Natural killer cell (primary cell): Measurements from ENCODE around the gene SYMPK. TPM values are rescaled to one million over a fixed set of nuclear protein-coding genes. Genes with fewer than 3 reads are reported as not detected.

ENCODE experiments used
- ATAC-seq, 3 donors: fragments of 150-1000 bp in 2 of 3; fragments of 200-7000 bp in 1 of 3; cut with Tn5 transposase; 1 replicate in 1 of 3; 2 replicates in 2 of 3; pipeline ENCODE4 v1.10.0; 2021; ENCODE audit warnings: mild to moderate bottlenecking in 2 of 3, moderate library complexity in 2 of 3
- DNase-seq, 2 donors: peaks; one replicate each; pipeline versions ENCODE4 v3.0.0 to v3.0.0-alpha.2; 2013 to 2021; ENCODE audit warnings: mixed read lengths in 1 of 2
- H3K27ac ChIP-seq: one replicate; pipeline ENCODE4 v1.5.1; 2013; ENCODE audit warnings: mild to moderate bottlenecking, low read length
- H3K27me3 ChIP-seq: one replicate; pipeline ENCODE4 v1.6.1; 2013; ENCODE audit warnings: low read length; ENCODE audit not compliant: control insufficient read depth, insufficient read depth
- H3K36me3 ChIP-seq: one replicate; pipeline ENCODE4 v1.6.1; 2013; ENCODE audit warnings: low read length; ENCODE audit not compliant: control insufficient read depth, insufficient read depth
- H3K4me1 ChIP-seq: one replicate; pipeline ENCODE4 v1.6.1; 2013; ENCODE audit warnings: low read length; ENCODE audit not compliant: control insufficient read depth, insufficient read depth
- H3K4me3 ChIP-seq: one replicate; pipeline ENCODE4 v1.5.1; 2013; ENCODE audit warnings: low read length
- H3K9me3 ChIP-seq: one replicate; pipeline ENCODE4 v1.6.1; 2013; ENCODE audit warnings: low read length; ENCODE audit not compliant: control insufficient read depth, insufficient read depth
- H3K27ac Mint-ChIP-seq, 2 donors: one replicate each; pipeline ENCODE4 v1.8.0; 2022; ENCODE audit warnings: mild to moderate bottlenecking in 2 of 2, mixed read lengths in 2 of 2, moderate library complexity in 1 of 2
- H3K27me3 Mint-ChIP-seq, 2 donors: one replicate each; pipeline ENCODE4 v1.8.0; 2022; ENCODE audit warnings: low read depth in 2 of 2, mixed read lengths in 2 of 2
- H3K36me3 Mint-ChIP-seq: one replicate; pipeline ENCODE4 v1.8.0; 2022; ENCODE audit warnings: mixed read lengths
- H3K4me1 Mint-ChIP-seq, 2 donors: one replicate each; pipeline ENCODE4 v1.8.0; 2022; ENCODE audit warnings: mixed read lengths in 2 of 2
- H3K4me3 Mint-ChIP-seq: one replicate; pipeline ENCODE4 v1.8.0; 2022; ENCODE audit warnings: mild to moderate bottlenecking, moderate library complexity, mixed read lengths
- H3K9me3 Mint-ChIP-seq, 2 donors: one replicate each; pipeline ENCODE4 v1.8.0; 2022; ENCODE audit warnings: mixed read lengths in 2 of 2
- CTCF ChIP-seq: fragments of 200-600 bp; IDR thresholded peaks from one replicate; pipeline ENCODE4 v1.8.0; 2022; ENCODE audit warnings: antibody characterized with exemption
- WGBS: methylation state at CpG from one replicate; pipeline ENCODE4 v1.1.7; 2013; ENCODE audit warnings: missing lambda C conversion rate; ENCODE audit not compliant: insufficient coverage; 5-methylcytosine and 5-hydroxymethylcytosine counted together
- intact Hi-C: fragments of 100-400 bp; cut with micrococcal nuclease; formaldehyde crosslinking; loops from one replicate; pipeline ENCODE4 v1.14.2; 2022
- total RNA-seq, 4 donors: library from RNA; stranded (reverse); fragments of 120-200 nt in 1 of 4; gene quantifications; one replicate each; pipeline versions ENCODE4 v1.2.3 to v1.2.4, GENCODE V29; 2013 to 2022

SYMPK gene
- total RNA-seq, 3 donors from 2014 or later (not counting 1 experiment from before 2014, with no cell fraction given), result 86.4 to 94.8 (median 86.7) TPM

- no peaks in the 10 kb centered on the region for H3K9me3 ChIP-seq
- peaks cover 29% of the 10 kb centered on the region for H3K4me1 ChIP-seq
- DNase-seq (no peak), ATAC-seq (no peak)
- H3K4me3 ChIP-seq, result no peak overlapping the region
- Mint-ChIP-seq H3K27me3 (peaks cover 0 to 7% of the 10 kb centered on the region in 2 donors), H3K36me3 (no peaks in the 10 kb centered on the region), H3K4me1 (peaks cover 5 to 19% of the 10 kb centered on the region in 2 donors), H3K27ac (no peak overlapping the region), H3K9me3 (no peaks in the 10 kb centered on the region), H3K4me3 (peak overlapping the region; percentile 49)
- H3K27ac ChIP-seq, result no peak overlapping the region
- TF ChIP-seq CTCF, result no peak
- no peaks in the 10 kb centered on the region for H3K36me3 ChIP-seq
- intact Hi-C loops, result no loop called here
- 89% methylated on average over 23 of the region's 23 CpGs for WGBS
- H3K27me3 ChIP-seq, result peaks cover 11% of the 10 kb centered on the region
Measured at GRCh38 chr19:45765702-45766295, 97.1 kb downstream of the SYMPK start.

Other genes with a start within 250 kb of the SYMPK start
- 100 to 1,000 TPM; 112 to 136 (median 117) TPM for gene EML2, start 223.8 kb downstream of the SYMPK start, total RNA-seq
- gene GIPR, start 194.9 kb downstream of the SYMPK start, total RNA-seq, result 10 to 100 TPM; 20.7 to 24.5 (median 21.5) TPM
- 100 to 1,000 TPM; 212 to 252 (median 241) TPM for gene SNRPD2, start 171.2 kb downstream of the SYMPK start, total RNA-seq
- gene QPCTL, start 170.5 kb downstream of the SYMPK start, total RNA-seq, result 10 to 100 TPM in 2 of 3 donors, 1 to 10 TPM in 1; 8.7 to 11.5 (median 10.0) TPM
- gene FBXO46, start 132.3 kb downstream of the SYMPK start, total RNA-seq, result 10 to 100 TPM; 24.8 to 35.7 (median 31.1) TPM
- gene MEIOSIN, start 129.7 kb downstream of the SYMPK start, total RNA-seq, result not detected
- 1 to 10 TPM; 2.1 to 3.3 (median 3.1) TPM for gene SIX5, start 93.9 kb downstream of the SYMPK start, total RNA-seq
- gene DMPK, start 80.7 kb downstream of the SYMPK start, total RNA-seq, result 10 to 100 TPM; 48.1 to 67.5 (median 49.8) TPM
- 10 to 100 TPM; 66.2 to 82.1 (median 66.3) TPM for gene DMWD, start 70.3 kb downstream of the SYMPK start, total RNA-seq
- under 1 TPM; 0.18 to 0.63 (median 0.31) TPM for gene RSPH6A, start 47.8 kb downstream of the SYMPK start, total RNA-seq
- not detected for gene FOXA3, start 1.2 kb upstream of the SYMPK start, total RNA-seq
- gene IRF2BP1, start 23.0 kb upstream of the SYMPK start, total RNA-seq, result 10 to 100 TPM; 16.1 to 20.3 (median 19.6) TPM
- gene MYPOP, start 39.5 kb upstream of the SYMPK start, total RNA-seq, result 1 to 10 TPM; 7.0 to 8.4 (median 7.2) TPM
- not detected for gene NANOS2, start 51.6 kb upstream of the SYMPK start, total RNA-seq
- not detected for gene NOVA2, start 110.7 kb upstream of the SYMPK start, total RNA-seq
- gene CCDC61, start 132.3 kb upstream of the SYMPK start, total RNA-seq, result 10 to 100 TPM; 10.6 to 16.9 (median 14.6) TPM
- under 1 TPM in 1 of 3 donors, not detected in 2; 0.55 TPM for gene PGLYRP1, start 159.9 kb upstream of the SYMPK start, total RNA-seq
- gene IGFL4, start 177.9 kb upstream of the SYMPK start, total RNA-seq, result not detected